HepG2 (cell line): ENCODE data around the gene TMEM132D. TPM values are rescaled to one million over a fixed set of nuclear protein-coding genes. Genes with fewer than 3 reads are reported as not detected.

Source experiments
- ATAC-seq: fragments of 200-7000 bp; cut with Tn5 transposase; 3 replicates; pipeline ENCODE4 v1.9.1; 2020; ENCODE audit warnings: mild to moderate bottlenecking, moderate library complexity
- BruUV-seq: library from RNA; stranded (reverse); fragments of 400-500 nt; replicated peaks from 2 replicates; lab custom pipeline; 2021; lab: Mats Ljungman, UMichigan
- CTCF ChIA-PET: fragments of 300-600 bp; formaldehyde crosslinking; extraction: SDS; loops from one replicate; lab custom pipeline; 2021; ENCODE audit warnings: low total read pairs, inconsistent platforms, low intra/inter-chr PET ratio; lab: Yijun Ruan, JAX
- POLR2A ChIA-PET: fragments of 350-600 bp; sonication (Branson Sonifier 250); formaldehyde crosslinking; loops from one replicate; lab custom pipeline; 2020; ENCODE audit warnings: antibody characterized with exemption, inconsistent platforms; lab: Yijun Ruan, JAX
- DNase-seq: peaks from one replicate; pipeline ENCODE4 v3.0.0-alpha.2; 2015; ENCODE audit warnings: low spot score
- FAIRE-seq: peaks from 3 replicates; lab custom pipeline; 2011; peaks lifted over from hg19 to GRCh38; lab: Jason Lieb, UNC
- H2AFZ ChIP-seq: one replicate; pipeline ENCODE4 v1.6.1; 2011; ENCODE audit warnings: low read length, inconsistent platforms
- H3K27ac ChIP-seq: fragments of 300-600 bp; 3 replicates; pipeline ENCODE4 v1.8.0; 2011; ENCODE audit warnings: mixed run types, mild to moderate bottlenecking, mixed read lengths, low read length, inconsistent platforms; ENCODE audit not compliant: insufficient read depth; ENCODE audit errors: extremely low read length
- H3K27me3 ChIP-seq, 2 experiments: fragments of 200-600 bp in 1 of 2; 2 replicates in 1 of 2; 3 replicates in 1 of 2; pipeline versions ENCODE4 v1.6.0 to v1.8.0; 2011; ENCODE audit warnings: low read length in 2 of 2, mild to moderate bottlenecking in 2 of 2, moderate library complexity in 2 of 2, inconsistent platforms in 1 of 2; ENCODE audit not compliant: insufficient read depth in 2 of 2, control insufficient read depth in 1 of 2
- H3K36me3 ChIP-seq, 2 experiments: fragments of 200-600 bp in 1 of 2; replicated peaks in 1 of 2; 2 replicates in 1 of 2; 3 replicates in 1 of 2; pipeline versions ENCODE4 v1.5.1 to v1.8.0; 2011; ENCODE audit warnings: low read length in 2 of 2, inconsistent platforms in 1 of 2; ENCODE audit not compliant: insufficient read depth in 2 of 2, control insufficient read depth in 1 of 2
- H3K4me1 ChIP-seq: 2 replicates; pipeline ENCODE4 v1.5.1; 2012; ENCODE audit warnings: low read length, inconsistent platforms; ENCODE audit not compliant: insufficient read depth
- H3K4me2 ChIP-seq: 2 replicates; pipeline ENCODE4 v1.6.0; 2011; ENCODE audit warnings: low read depth, low read length, inconsistent platforms
- H3K4me3 ChIP-seq, 3 experiments: fragments of 200-600 bp in 1 of 3; sonication (generic), shearing (Covaris generic) in 1 of 3; replicated peaks in 1 of 3; 2 replicates each; pipeline ENCODE4 v1.5.1; 2011 to 2016; ENCODE audit warnings: low read length in 3 of 3, inconsistent platforms in 2 of 3, low read depth in 2 of 3, mild to moderate bottlenecking in 2 of 3, control low read depth in 1 of 3, mixed read lengths in 1 of 3; ENCODE audit not compliant: insufficient read depth in 1 of 3
- H3K79me2 ChIP-seq: one replicate; pipeline ENCODE4 v1.6.1; 2011; ENCODE audit warnings: low read length, inconsistent platforms; ENCODE audit not compliant: insufficient read depth
- H3K9ac ChIP-seq: 2 replicates; pipeline ENCODE4 v1.6.0; 2011; ENCODE audit warnings: mild to moderate bottlenecking, low read depth, low read length, inconsistent platforms; ENCODE audit not compliant: insufficient read depth
- H3K9me3 ChIP-seq: 2 replicates; pipeline ENCODE4 v1.5.1; 2012; ENCODE audit warnings: mild to moderate bottlenecking, low read length
- H4K20me1 ChIP-seq: 2 replicates; pipeline ENCODE4 v1.6.0; 2011; ENCODE audit warnings: inconsistent platforms, mild to moderate bottlenecking, low read length, moderate library complexity; ENCODE audit not compliant: insufficient read depth
- ARID5B ChIP-seq: IDR thresholded peaks from 2 replicates; pipeline ENCODE4 v1.4.0; 2020; ENCODE audit warnings: mild to moderate bottlenecking, missing genetic modification reagents
- BRCA1 ChIP-seq: sonication (generic); formaldehyde crosslinking; IDR thresholded peaks from 2 replicates; pipeline ENCODE4 v1.4.0; 2020; ENCODE audit warnings: missing genetic modification reagents
- DBP ChIP-seq: sonication (generic); formaldehyde crosslinking; IDR thresholded peaks from 2 replicates; pipeline ENCODE4 v1.4.0; 2020; ENCODE audit warnings: missing genetic modification reagents; ENCODE audit errors: not compliant biosample characterization
- HNRNPUL1 ChIP-seq: fragments of 200-400 bp; formaldehyde crosslinking; IDR thresholded peaks from 2 replicates; pipeline ENCODE4 v1.6.1; 2017; ENCODE audit warnings: low read depth, mild to moderate bottlenecking, low read length, moderate library complexity
- KLF6 ChIP-seq: IDR thresholded peaks from 2 replicates; pipeline ENCODE4 v1.8.0; 2016; ENCODE audit warnings: missing biosample characterization, missing genetic modification reagents
- KMT2A ChIP-seq: sonication (generic); formaldehyde crosslinking; IDR thresholded peaks from 2 replicates; pipeline ENCODE4 v1.4.0; 2020; ENCODE audit warnings: missing genetic modification reagents
- MBNL3 ChIP-seq: fragments of 250-450 bp; sonication (Bioruptor Pico); conservative IDR thresholded peaks from 2 replicates; pipeline ENCODE4 v1.8.0; 2022; ENCODE audit warnings: mild to moderate bottlenecking, inconsistent platforms
- NFYC ChIP-seq: IDR thresholded peaks from 2 replicates; pipeline ENCODE4 v1.6.1; 2016; ENCODE audit warnings: missing genetic modification reagents, missing compliant biosample characterization
- NKX3-1 ChIP-seq: sonication (generic); formaldehyde crosslinking; IDR thresholded peaks from 2 replicates; pipeline ENCODE4 v1.5.0; 2020; ENCODE audit warnings: missing genetic modification reagents
- PCBP2 ChIP-seq: fragments of 200-400 bp; formaldehyde crosslinking; optimal IDR thresholded peaks from 2 replicates; pipeline ENCODE3; 2018; ENCODE audit warnings: low read length, low read depth; ENCODE audit not compliant: poor library complexity, severe bottlenecking
- POLR2G ChIP-seq: fragments of 200-400 bp; formaldehyde crosslinking; IDR thresholded peaks from 2 replicates; pipeline ENCODE4 v1.6.1; 2018; ENCODE audit warnings: mild to moderate bottlenecking, low read depth, low read length, moderate library complexity
- REL ChIP-seq: sonication (generic); formaldehyde crosslinking; conservative IDR thresholded peaks from 2 replicates; pipeline ENCODE4 v1.8.0; 2022; ENCODE audit warnings: mild to moderate bottlenecking, missing genetic modification reagents, moderate library complexity
- TIGD3 ChIP-seq: sonication (generic); formaldehyde crosslinking; IDR thresholded peaks from 2 replicates; pipeline ENCODE4 v1.5.1; 2020; ENCODE audit warnings: mild to moderate bottlenecking, missing genetic modification reagents, borderline replicate concordance
- ZIK1 ChIP-seq: sonication (generic); formaldehyde crosslinking; IDR thresholded peaks from 2 replicates; pipeline ENCODE4 v1.5.0; 2020; ENCODE audit warnings: mild to moderate bottlenecking, low read depth, missing genetic modification reagents, borderline replicate concordance
- ZNF501 ChIP-seq: sonication (generic); formaldehyde crosslinking; IDR thresholded peaks from 2 replicates; pipeline ENCODE4 v1.5.1; 2020; ENCODE audit warnings: mild to moderate bottlenecking, moderate library complexity, missing genetic modification reagents
- ZNF670 ChIP-seq: sonication (generic); formaldehyde crosslinking; IDR thresholded peaks from 2 replicates; pipeline ENCODE4 v1.8.0; 2022; ENCODE audit warnings: mild to moderate bottlenecking, missing genetic modification reagents, borderline replicate concordance
- ZUFSP ChIP-seq: sonication (generic); formaldehyde crosslinking; IDR thresholded peaks from 2 replicates; pipeline ENCODE4 v1.9.0; 2021; ENCODE audit warnings: missing genetic modification reagents, mild to moderate bottlenecking, borderline replicate concordance
- WGBS: methylation state at CpG from one replicate; pipeline ENCODE4 v1.1.6; 2017; ENCODE audit warnings: low lambda C conversion rate; 5-methylcytosine and 5-hydroxymethylcytosine counted together
- in situ Hi-C: cut with HindIII; loops from 2 replicates; pipeline ENCODE4 v1.10.0; 2017; ENCODE audit warnings: low pct_unique_long_range_greater_than_20kb; ENCODE audit not compliant: extremely low pct_ligation_motif_present
- intact Hi-C: fragments of 100-400 bp; cut with micrococcal nuclease; formaldehyde crosslinking; loops from one replicate; pipeline ENCODE4 v1.10.0; 2022; ENCODE audit not compliant: unreplicated experiment
- polyA plus RNA-seq, 8 experiments: library from polyadenylated mRNA; depleted of rRNA in 3 of 8; stranded (reverse) in 7 of 8; unstranded in 1 of 8; fragments of >200 nt; fragmentation: Illumina TruSeq in 4 of 8; extraction: Trizol in 4 of 8; gene quantifications; 2 replicates each; pipeline versions ENCODE4 v1.2.1 to v1.2.3, GENCODE V29; 2011 to 2016; ENCODE audit warnings: low read depth in 4 of 8, missing spikeins in 1 of 8, mixed read lengths in 1 of 8; ENCODE audit not compliant: insufficient read depth in 1 of 8
- total RNA-seq, 5 experiments: library from RNA; depleted of rRNA; stranded (reverse); fragments of >200 nt; fragmentation: Illumina TruSeq; extraction: Trizol; gene quantifications; 2 replicates each; pipeline ENCODE4 v1.2.3, GENCODE V29; 2016; ENCODE audit warnings: low read depth in 1 of 5

TMEM132D gene
- total and polyA plus RNA-seq, 2 of the 13 experiments (the other 11 are each of a cell fraction or from before 2014, with no cell fraction given) = not detected

- no peak for TF ChIP-seq ZIK1 (CRISPR knock-in tag)
- no peak for TF ChIP-seq ZUFSP
- TF ChIP-seq TIGD3 (CRISPR knock-in tag) = no peak
- no peak for TF ChIP-seq MBNL3 (CRISPR knock-in tag)
- TF ChIP-seq REL = no peak
- TF ChIP-seq POLR2G = no peak
- no peak for TF ChIP-seq BRCA1 (CRISPR knock-in tag)
- TF ChIP-seq HNRNPUL1 = no peak
- no peak for TF ChIP-seq DBP (CRISPR knock-in tag)
- TF ChIP-seq, all 625 proteins: peak for 0
Measured at GRCh38 chr12:129467726-129468125, 436.1 kb downstream of the TMEM132D start (continued).

DNA sequence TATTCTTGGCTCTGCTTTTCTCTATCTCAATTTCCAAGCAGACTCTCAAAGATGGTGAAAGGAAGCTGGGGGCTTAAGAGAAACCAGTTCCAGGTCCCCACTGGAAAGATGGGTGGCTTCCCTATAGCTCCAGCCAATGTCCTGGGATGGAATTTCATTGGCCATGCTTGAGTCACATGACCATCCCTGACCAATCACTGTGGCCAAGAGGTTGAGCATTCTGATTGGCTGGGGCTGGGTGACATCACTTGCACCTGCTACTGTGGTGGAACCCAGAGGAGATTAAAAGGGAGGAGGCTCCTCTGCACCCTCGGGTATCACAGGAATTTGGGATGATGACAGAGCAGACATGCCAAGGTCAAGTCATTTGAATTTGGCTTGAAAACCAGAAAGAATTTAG lies 436.5 kb downstream of the TMEM132D start:
- Histone ChIP-seq H3K27me3 (no peaks in the 10 kb centered on the region), H3K36me3 (no peaks in the 10 kb centered on the region), H3K4me1 (no peaks in the 10 kb centered on the region), H3K4me2 (no peak overlapping the region), H3K4me3 (no peak overlapping the region), H2AFZ (no peak overlapping the region), H3K27ac (no peak overlapping the region), H3K9ac (no peak overlapping the region), H4K20me1 (no peaks in the 10 kb centered on the region), H3K9me3 (no peaks in the 10 kb centered on the region), H3K79me2 (no peaks in the 10 kb centered on the region)
- 0% methylated on average over 1 of the region's 1 CpG for WGBS
- no TSS peak for BruUV-seq
- DNase-seq (no peak), FAIRE-seq (no peak), ATAC-seq (no peak)
- intact Hi-C loops (no loop called here), in situ Hi-C loops (no loop called here)
- ChIA-PET POLR2A (no interaction called here), CTCF (no interaction called here)
- TF ChIP-seq ARID5B (CRISPR knock-in tag) (no peak), KLF6 (CRISPR knock-in tag) (no peak), PCBP2 (no peak), ZNF501 (CRISPR knock-in tag) (no peak), NFYC (CRISPR knock-in tag) (no peak), ZNF670 (no peak), KMT2A (CRISPR knock-in tag) (no peak), NKX3-1 (CRISPR knock-in tag) (no peak)
